ENCODE results near the gene IL17REL.

GRCh38 chr22:50046019-50046415, 33.5 kb upstream of the IL17REL start:
- TF ChIP-seq, protein P1, sequence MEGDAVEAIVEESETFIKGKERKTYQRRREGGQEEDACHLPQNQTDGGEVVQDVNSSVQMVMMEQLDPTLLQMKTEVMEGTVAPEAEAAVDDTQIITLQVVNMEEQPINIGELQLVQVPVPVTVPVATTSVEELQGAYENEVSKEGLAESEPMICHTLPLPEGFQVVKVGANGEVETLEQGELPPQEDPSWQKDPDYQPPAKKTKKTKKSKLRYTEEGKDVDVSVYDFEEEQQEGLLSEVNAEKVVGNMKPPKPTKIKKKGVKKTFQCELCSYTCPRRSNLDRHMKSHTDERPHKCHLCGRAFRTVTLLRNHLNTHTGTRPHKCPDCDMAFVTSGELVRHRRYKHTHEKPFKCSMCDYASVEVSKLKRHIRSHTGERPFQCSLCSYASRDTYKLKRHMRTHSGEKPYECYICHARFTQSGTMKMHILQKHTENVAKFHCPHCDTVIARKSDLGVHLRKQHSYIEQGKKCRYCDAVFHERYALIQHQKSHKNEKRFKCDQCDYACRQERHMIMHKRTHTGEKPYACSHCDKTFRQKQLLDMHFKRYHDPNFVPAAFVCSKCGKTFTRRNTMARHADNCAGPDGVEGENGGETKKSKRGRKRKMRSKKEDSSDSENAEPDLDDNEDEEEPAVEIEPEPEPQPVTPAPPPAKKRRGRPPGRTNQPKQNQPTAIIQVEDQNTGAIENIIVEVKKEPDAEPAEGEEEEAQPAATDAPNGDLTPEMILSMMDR (IDR thresholded peaks at IDR 0.05), result no peak
- no peak for TF ChIP-seq POLR2A (IDR thresholded peaks at IDR 0.05)

Data from adrenal gland (tissue), 5 donors.